ENCODE results near the gene KREMEN1.

DNA sequence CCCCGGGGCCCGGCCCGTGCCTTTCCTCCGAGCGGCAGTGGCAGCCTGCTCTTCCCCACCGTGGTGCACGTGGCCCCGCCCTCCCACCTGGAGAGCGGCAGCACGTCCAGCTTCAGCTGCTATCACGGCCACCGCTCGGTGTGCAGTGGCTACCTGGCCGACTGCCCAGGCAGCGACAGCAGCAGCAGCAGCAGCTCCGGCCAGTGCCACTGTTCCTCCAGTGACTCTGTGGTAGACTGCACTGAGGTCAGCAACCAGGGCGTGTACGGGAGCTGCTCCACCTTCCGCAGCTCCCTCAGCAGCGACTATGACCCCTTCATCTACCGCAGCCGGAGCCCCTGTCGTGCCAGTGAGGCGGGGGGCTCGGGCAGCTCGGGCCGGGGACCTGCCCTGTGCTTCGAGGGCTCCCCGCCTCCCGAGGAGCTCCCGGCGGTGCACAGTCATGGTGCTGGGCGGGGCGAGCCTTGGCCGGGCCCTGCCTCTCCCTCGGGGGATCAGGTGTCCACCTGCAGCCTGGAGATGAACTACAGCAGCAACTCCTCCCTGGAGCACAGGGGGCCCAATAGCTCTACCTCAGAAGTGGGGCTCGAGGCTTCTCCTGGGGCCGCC is 23.1 kb upstream of the KREMEN1 start:
- TF ChIP-seq, protein P1, sequence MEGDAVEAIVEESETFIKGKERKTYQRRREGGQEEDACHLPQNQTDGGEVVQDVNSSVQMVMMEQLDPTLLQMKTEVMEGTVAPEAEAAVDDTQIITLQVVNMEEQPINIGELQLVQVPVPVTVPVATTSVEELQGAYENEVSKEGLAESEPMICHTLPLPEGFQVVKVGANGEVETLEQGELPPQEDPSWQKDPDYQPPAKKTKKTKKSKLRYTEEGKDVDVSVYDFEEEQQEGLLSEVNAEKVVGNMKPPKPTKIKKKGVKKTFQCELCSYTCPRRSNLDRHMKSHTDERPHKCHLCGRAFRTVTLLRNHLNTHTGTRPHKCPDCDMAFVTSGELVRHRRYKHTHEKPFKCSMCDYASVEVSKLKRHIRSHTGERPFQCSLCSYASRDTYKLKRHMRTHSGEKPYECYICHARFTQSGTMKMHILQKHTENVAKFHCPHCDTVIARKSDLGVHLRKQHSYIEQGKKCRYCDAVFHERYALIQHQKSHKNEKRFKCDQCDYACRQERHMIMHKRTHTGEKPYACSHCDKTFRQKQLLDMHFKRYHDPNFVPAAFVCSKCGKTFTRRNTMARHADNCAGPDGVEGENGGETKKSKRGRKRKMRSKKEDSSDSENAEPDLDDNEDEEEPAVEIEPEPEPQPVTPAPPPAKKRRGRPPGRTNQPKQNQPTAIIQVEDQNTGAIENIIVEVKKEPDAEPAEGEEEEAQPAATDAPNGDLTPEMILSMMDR (IDR thresholded peaks at IDR 0.05), result no peak
- no peak for TF ChIP-seq POLR2A (IDR thresholded peaks at IDR 0.05)
